Measurements from ENCODE around the gene AQP10. TPM values are rescaled to one million over a fixed set of nuclear protein-coding genes. Genes with fewer than 3 reads are reported as not detected.

AQP10 gene
- total RNA-seq, 1 donor from 2014 or later: 0.16 TPM

- no peak overlapping the region for H3K27ac ChIP-seq (replicated peaks)
- no peaks in the 10 kb centered on the region for H3K27me3 ChIP-seq (ENCODE audit: low read depth)
- intact Hi-C loops (cut with micrococcal nuclease): loop anchor here (10.0 kb wide), 1 partner anchor 54 kb away; the partner anchor contains the start of gene IL6R
- no peak for DNase-seq
- no peaks in the 10 kb centered on the region for H3K9me3 ChIP-seq (replicated peaks)
- no peak for TF ChIP-seq CTCF (IDR thresholded peaks at IDR 0.05; ENCODE audit: borderline replicate concordance)
- peaks cover 25% of the 10 kb centered on the region for H3K4me1 ChIP-seq
- H3K4me3 ChIP-seq: no peak overlapping the region
- H3K36me3 ChIP-seq: peaks cover 40% of the 10 kb centered on the region
Observed at GRCh38 chr1:154350383-154350782, 29.5 kb downstream of the AQP10 start.

GRCh38 chr1:154351363-154352068, 30.6 kb downstream of the AQP10 start:
- no peak for DNase-seq
- no peak overlapping the region for H3K4me3 ChIP-seq
- no peaks in the 10 kb centered on the region for H3K27me3 ChIP-seq (ENCODE audit: low read depth)
- H3K4me1 ChIP-seq: peaks cover 25% of the 10 kb centered on the region
- no peak for TF ChIP-seq CTCF (IDR thresholded peaks at IDR 0.05; ENCODE audit: borderline replicate concordance)
- intact Hi-C loops (cut with micrococcal nuclease): loop anchor here (10.0 kb wide), 1 partner anchor 53 kb away; the partner anchor contains the start of gene IL6R
- peaks cover 29% of the 10 kb centered on the region for H3K36me3 ChIP-seq
- H3K9me3 ChIP-seq (replicated peaks): no peaks in the 10 kb centered on the region
- H3K27ac ChIP-seq (replicated peaks): no peak overlapping the region

- Histone ChIP-seq H3K36me3 (peaks cover 22% of the 10 kb centered on the region), H3K9me3 (replicated peaks) (no peaks in the 10 kb centered on the region), H3K4me1 (peaks cover 25% of the 10 kb centered on the region), H3K27ac (replicated peaks) (peak overlapping the region; percentile 60), H3K4me3 (peak overlapping the region; percentile 65), H3K27me3 (ENCODE audit: low read depth) (no peaks in the 10 kb centered on the region)
- DNase-seq: no peak
- intact Hi-C loops (cut with micrococcal nuclease): loop anchor here (10.0 kb wide), 1 partner anchor 53 kb away; the partner anchor contains the start of gene IL6R
- TF ChIP-seq CTCF (IDR thresholded peaks at IDR 0.05; ENCODE audit: borderline replicate concordance): no peak
Observed at GRCh38 chr1:154352245-154352580, 31.3 kb downstream of the AQP10 start.

- DNase-seq: peak; percentile 44
- intact Hi-C loops (cut with micrococcal nuclease): loop anchor here (10.0 kb wide), 1 partner anchor 52 kb away; the partner anchor contains the start of gene IL6R
- Histone ChIP-seq H3K36me3 (peaks cover 18% of the 10 kb centered on the region), H3K27me3 (ENCODE audit: low read depth) (no peaks in the 10 kb centered on the region), H3K4me1 (peaks cover 25% of the 10 kb centered on the region), H3K27ac (replicated peaks) (peak overlapping the region; percentile 60), H3K9me3 (replicated peaks) (no peaks in the 10 kb centered on the region), H3K4me3 (peak overlapping the region; percentile 65)
- TF ChIP-seq CTCF (IDR thresholded peaks at IDR 0.05; ENCODE audit: borderline replicate concordance): no peak
Observed at GRCh38 chr1:154352581-154353459, 31.9 kb downstream of the AQP10 start.

GRCh38 chr1:154353460-154353904, 32.6 kb downstream of the AQP10 start:
- Histone ChIP-seq H3K4me3 (peak overlapping the region; percentile 65), H3K36me3 (peaks cover 11% of the 10 kb centered on the region), H3K4me1 (peaks cover 22% of the 10 kb centered on the region), H3K27ac (replicated peaks) (peak overlapping the region; percentile 60), H3K27me3 (ENCODE audit: low read depth) (no peaks in the 10 kb centered on the region), H3K9me3 (replicated peaks) (no peaks in the 10 kb centered on the region)
- TF ChIP-seq CTCF (IDR thresholded peaks at IDR 0.05; ENCODE audit: borderline replicate concordance): no peak
- intact Hi-C loops (cut with micrococcal nuclease): loop anchor here (10.0 kb wide), 1 partner anchor 51 kb away; the partner anchor contains the start of gene IL6R
- DNase-seq: no peak
